ENCODE measurements around the gene IGFN1. TPM values are rescaled to one million over a fixed set of nuclear protein-coding genes. Genes with fewer than 3 reads are reported as not detected.

IGFN1 gene
- total and polyA plus RNA-seq, 2 of the 4 experiments (the other 2 are of a cell fraction): 0.05 TPM; not detected in 1

- TF ChIP-seq NFE2L2 (IDR thresholded peaks at IDR 0.05; ENCODE audit: low read depth, low read length) (no peak), MAFK (IDR thresholded peaks at IDR 0.05; ENCODE audit: low read depth, low read length) (no peak)
Observed at GRCh38 chr1:201167041-201167991, 23.3 kb upstream of the IGFN1 start (continued).

- ATAC-seq (ENCODE audit: low read depth) (no peak), DNase-seq (no peak)
- Histone ChIP-seq H4K20me1 (ENCODE audit: insufficient read depth, low read length) (no peaks in the 10 kb centered on the region), H2AK5ac (ENCODE audit: low read depth, low read length) (peak overlapping the region; percentile 58; the same call in 1 of the 2 replicates), H2BK120ac (ENCODE audit: low read depth, low read length) (peak overlapping the region; percentile 40; the same call in 1 of the 2 replicates), H3K23ac (ENCODE audit: low read depth, low read length) (no peak overlapping the region), H4K91ac (ENCODE audit: insufficient read depth, low read depth, low read length) (no peak overlapping the region), H2AK9ac (replicated peaks; ENCODE audit: low read depth, low read length, poor library complexity) (no peak overlapping the region), H2BK20ac (ENCODE audit: low read depth, low read length) (no peak overlapping the region), H3K56ac (ENCODE audit: extremely low read depth, insufficient read depth, low read length) (no peak overlapping the region), H3K9me3 (ENCODE audit: control insufficient read depth, insufficient read depth, low read length) (no peaks in the 10 kb centered on the region), H3K18ac (ENCODE audit: low read depth, low read length) (no peak overlapping the region), H2AFZ (replicated peaks; ENCODE audit: low read length, poor library complexity) (no peak overlapping the region), H3K4me2 (ENCODE audit: low read depth, low read length) (no peak overlapping the region), H3K9ac (ENCODE audit: low read depth, low read length) (no peak overlapping the region), H3K9me1 (ENCODE audit: insufficient read depth, low read length) (peaks cover 3% of the 10 kb centered on the region), H3K4ac (ENCODE audit: low read depth, low read length) (no peak overlapping the region), H3K36me3 (ENCODE audit: control insufficient read depth, insufficient read depth, low read length) (no peaks in the 10 kb centered on the region), H4K8ac (ENCODE audit: low read depth in 2 of 2, low read length in 2 of 2) (no peak overlapping the region), H3K27ac (ENCODE audit: insufficient read depth, low read length) (no peak overlapping the region), H2BK15ac (ENCODE audit: low read depth, low read length) (0 out of 3 replicates have a peak overlapping the region, but pooled peaks have one; percentile 28), H3K79me1 (ENCODE audit: low read depth in 1 of 2, low read length in 2 of 2) (no peaks in the 10 kb centered on the region), H3K4me1 (ENCODE audit: control insufficient read depth, insufficient read depth, low read length) (0 out of 2 replicates have a peak, but pooled peaks cover 2% of the 10 kb centered on the region), H3K14ac (replicated peaks; ENCODE audit: low read depth, low read length) (no peak overlapping the region), H3K4me3 (ENCODE audit: insufficient read depth, low read depth, low read length) (no peak overlapping the region), H3K27me3 (ENCODE audit: control insufficient read depth, insufficient read depth, low read length) (peaks cover 13% of the 10 kb centered on the region), H2BK5ac (ENCODE audit: low read depth, low read length, poor library complexity, severe bottlenecking) (no peak overlapping the region), H4K5ac (ENCODE audit: low read depth, low read length) (no peak overlapping the region)
- dilution Hi-C loops (cut with HindIII; ENCODE audit: low sequenced_read_pairs, unreplicated experiment): no loop called here
- POLR2A ChIA-PET (ENCODE audit: unreplicated experiment): no interaction called here
- no CpG with 5 or more reads among the region's 3 CpGs for WGBS, 2 experiments (ENCODE audit: extremely low coverage in 2 of 2, insufficient read length in 1 of 2)
- in situ Hi-C loops (cut with MboI; ENCODE audit: low sequenced_read_pairs): no loop called here
- no peak for TF ChIP-seq FOS (IDR thresholded peaks at IDR 0.05; ENCODE audit: low read depth, low read length)
- no peak for TF ChIP-seq MXI1 (IDR thresholded peaks at IDR 0.05; ENCODE audit: borderline replicate concordance, low read depth, low read length)
- TF ChIP-seq NFE2L2 (IDR thresholded peaks at IDR 0.05; ENCODE audit: low read depth, low read length): no peak
- no peak for TF ChIP-seq BHLHE40 (IDR thresholded peaks at IDR 0.05; ENCODE audit: low read depth, low read length)
- TF ChIP-seq MAFK (IDR thresholded peaks at IDR 0.05; ENCODE audit: low read depth, low read length): no peak
- TF ChIP-seq MAZ (IDR thresholded peaks at IDR 0.05; ENCODE audit: borderline replicate concordance, low read depth, low read length): no peak
- intact Hi-C loops (cut with micrococcal nuclease): no loop called here
- CTCF ChIA-PET: interaction anchor here (0.6 to 0.9 kb wide), 2 partner anchors 10 to 370 kb away, joined by 3 to 6 read pairs; no protein-coding TSS in a partner anchor
- no TSS peak for BruUV-seq (replicated peaks)
Observed at GRCh38 chr1:201169203-201169602, 21.4 kb upstream of the IGFN1 start.
